GM19099 (cell line): ENCODE data around the gene APMAP.

ENCODE experiments used
- POLR2A ChIP-seq: IDR thresholded peaks from 3 replicates; pipeline ENCODE4 v1.6.1; 2011; ENCODE audit warnings: low read depth; ENCODE audit not compliant: insufficient read length; ENCODE audit errors: extremely low read depth

APMAP gene

DNA sequence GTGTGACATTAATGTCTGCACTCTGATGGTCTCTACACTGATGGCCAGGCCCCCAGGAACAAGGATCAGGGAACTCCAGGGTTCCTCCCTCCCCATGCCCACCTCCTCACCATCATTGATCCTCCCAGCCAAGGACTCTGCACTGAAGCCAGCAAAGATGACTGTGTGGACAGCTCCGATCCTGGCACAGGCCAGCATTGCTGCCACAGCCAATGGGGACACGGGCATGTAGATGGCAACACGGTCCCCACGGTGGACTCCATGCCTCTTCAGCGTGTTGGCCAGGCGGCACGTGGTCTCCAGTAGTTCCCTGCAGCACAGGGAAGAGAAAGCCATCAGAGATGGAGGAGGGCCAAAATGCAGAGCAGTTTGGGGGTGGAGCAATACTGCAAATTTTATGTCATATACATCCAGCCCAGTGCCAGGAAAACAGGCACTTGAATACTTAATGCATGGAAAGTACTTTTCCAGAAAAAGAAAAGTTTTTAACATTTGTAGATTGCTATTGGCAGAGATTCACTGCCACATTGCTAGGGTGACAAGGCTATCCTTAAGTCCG, 38.2 kb upstream of the APMAP start:
- TF ChIP-seq POLR2A, result no peak

DNA sequence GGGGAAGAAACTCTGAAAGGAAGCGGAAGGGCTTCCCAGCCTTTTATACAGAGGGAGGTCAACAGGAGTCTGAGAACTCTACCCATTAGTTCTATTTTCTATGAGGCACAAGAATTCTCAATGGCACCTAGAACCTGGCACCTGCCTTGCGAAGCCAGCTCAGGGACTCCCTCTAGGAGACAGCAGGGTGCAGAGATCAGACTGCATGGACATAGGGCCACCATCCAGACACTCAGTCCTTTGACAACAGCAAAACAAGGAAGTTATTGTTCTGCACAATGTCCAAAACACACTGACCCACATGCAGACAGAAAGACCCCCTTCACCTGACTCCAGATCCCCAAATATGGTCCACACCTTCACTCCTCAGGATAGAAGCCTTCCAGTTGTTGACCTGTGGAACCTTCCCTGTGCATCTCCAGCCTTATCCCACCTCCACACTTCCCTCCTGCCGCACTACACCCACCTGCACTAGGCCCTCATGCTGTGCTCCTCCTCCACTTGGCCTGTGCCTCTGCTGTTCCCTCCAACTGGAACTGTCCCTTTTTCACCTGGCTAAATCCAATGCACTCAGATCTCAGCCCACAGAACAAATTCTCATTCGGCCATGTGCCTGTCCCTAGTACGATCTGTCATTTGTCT, 37.6 kb upstream of the APMAP start:
- no peak for TF ChIP-seq POLR2A

DNA sequence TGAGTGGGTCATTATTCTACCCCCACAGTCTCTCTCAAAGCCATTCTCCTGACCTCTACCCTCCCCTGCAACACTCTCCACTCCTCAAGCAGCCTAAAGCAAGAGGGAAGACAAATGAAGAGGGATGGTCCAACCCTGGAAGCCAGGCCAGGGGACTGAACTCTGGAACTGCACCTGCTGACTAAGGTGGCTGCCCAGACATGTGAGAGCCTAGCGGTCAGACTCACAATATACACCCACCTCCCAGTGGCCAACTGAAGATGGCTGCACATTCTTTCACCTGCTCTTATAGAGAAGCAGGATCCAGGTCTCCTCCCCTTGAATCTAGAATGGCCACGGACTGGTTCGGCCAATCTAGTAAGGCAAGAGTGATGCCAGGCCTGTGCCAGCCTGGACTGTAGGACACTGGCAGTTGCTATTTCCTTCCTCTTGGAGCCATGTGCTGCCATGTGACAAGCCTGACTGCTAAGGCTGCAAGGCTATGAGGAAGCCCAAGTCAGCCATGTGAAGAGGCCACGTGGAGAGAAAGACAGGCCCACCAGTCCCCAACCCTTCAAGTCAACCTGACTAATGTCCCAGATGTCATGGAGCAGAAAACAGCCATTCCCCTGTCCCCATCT, 33.5 kb upstream of the APMAP start:
- no peak for TF ChIP-seq POLR2A

DNA sequence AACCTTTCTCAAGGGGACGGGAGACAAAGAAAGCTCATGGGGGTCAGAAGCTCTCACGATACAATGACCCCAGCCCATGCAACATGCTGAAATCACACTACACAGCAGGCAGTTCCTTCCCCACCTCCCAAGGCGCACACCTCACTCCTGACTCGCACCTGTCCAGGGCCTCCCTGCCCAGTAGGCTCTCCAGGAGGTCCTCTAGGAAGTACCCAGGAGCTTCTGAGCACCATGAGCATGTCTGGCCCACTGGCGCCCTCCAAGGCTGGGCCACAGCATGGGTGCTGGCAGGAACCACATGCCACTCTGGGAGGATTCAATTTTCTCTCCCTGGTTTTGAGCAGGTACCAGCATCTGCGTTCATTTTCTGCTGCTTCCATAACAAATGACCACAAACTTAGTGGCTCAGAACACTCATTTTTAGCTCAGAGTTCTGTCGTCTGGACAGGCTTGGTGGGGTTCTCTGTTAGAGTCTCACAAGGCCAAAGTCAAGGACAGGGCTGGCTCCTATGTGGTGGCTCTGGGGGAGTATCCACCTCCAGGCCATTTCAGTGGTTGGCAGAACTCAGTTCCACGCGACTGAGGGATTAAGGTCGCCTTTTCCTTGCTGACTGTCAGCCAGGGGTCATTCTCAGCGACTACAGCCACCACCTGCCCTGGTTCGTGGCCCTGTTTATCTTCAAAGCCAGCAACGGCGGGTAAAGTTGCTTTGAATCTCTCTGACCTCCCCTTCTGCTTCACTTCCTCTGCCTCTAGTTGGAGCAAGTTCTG, 32.7 kb upstream of the APMAP start:
- no peak for TF ChIP-seq POLR2A

DNA sequence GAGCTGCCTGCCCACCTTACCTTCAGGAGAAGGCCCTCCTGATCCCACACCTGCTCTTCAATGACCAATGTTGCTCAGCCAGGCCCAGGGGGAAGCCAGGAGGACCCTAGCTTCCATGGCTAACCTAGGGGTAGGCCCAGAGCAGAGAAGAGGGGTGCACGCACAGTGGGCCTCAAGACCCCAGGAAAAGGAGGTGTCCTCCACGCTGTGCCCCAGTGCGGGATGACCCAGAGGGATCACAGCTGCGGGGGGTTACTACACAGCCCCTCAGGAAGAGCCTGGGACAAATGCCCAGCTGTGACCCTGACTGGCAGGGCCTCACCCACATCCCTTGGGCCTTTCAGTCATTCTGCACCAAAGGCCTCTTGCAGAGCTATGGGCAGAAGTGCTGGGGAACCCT, 31.6 kb upstream of the APMAP start:
- TF ChIP-seq POLR2A, result no peak

DNA sequence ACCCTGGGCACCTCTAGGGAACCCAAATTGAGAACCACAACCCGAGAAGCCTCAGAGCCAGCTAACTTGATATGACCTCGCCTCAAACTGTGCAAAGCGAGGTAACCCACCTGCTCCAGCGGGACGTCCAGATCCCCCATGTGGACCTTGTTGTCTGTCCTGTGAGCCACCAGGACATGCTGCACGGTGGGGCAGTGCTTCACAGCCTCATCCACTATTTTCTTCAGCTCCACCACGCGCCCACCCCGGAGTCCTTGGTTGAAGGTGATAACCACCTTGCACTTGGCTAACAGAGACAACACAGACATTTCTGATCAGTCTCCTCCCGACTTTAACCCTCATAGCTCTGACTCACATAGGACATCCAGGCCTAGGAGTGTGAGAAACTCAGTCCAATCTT, 30.8 kb upstream of the APMAP start:
- TF ChIP-seq POLR2A, result no peak

DNA sequence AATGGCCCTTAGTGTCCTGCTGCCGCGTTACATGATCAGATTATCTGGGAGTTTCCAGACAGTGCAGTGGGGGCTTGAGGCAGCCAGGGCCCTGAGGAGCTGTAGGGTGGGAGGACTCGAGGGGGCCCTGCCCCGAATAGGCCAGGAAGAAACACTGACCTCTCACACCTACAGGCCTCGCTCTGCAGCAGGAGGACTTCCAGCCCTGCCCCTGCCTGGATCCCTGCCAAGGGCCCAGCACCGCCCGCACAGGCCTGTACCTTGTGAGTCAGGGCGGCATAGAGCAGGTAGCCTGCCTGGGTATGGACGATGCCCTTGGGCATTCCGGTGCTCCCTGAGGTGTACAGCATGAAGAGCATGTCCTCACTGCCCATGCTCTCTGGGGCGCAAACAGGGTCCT, 30.1 kb upstream of the APMAP start:
- TF ChIP-seq POLR2A, result no peak

DNA sequence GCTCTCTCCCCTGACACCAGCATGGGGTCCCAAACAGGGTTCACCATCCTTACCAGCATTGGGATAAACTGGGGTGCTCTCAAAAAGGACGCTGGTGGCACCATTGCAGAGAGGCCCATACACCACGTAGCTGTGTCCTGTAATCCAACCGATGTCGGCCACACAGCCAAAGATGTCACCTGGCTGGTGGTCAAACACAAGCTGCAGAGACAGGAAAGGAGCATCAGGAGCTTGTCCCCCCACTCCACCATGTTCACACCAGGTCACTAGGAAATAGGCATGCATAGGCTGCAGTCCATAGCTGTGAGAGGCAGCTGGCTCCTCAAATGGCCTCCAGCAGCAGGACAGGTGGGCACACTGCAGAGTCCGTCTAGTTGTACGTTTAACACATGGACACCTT, 28.8 kb upstream of the APMAP start:
- TF ChIP-seq POLR2A, result no peak

DNA sequence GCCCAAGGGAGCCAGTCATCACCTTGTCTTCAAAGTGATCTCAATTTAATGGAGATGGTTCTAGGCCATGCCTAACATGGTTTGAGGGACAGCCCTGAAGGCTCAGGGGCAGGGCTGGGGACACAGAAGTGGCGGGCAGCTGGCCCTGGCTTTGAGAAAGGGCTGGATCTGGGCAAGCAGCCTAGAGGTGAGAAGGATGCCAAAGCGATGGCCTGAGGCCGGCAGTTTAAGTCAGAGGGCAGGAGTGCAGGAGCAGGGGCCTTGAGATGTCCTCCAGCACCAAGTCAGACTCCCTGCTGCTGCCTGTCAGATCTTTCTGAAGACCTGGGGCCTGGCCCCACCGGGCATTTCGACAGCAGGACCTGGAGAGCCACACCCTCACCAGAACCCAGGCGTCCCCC, 28.4 kb upstream of the APMAP start:
- TF ChIP-seq POLR2A, result no peak

DNA sequence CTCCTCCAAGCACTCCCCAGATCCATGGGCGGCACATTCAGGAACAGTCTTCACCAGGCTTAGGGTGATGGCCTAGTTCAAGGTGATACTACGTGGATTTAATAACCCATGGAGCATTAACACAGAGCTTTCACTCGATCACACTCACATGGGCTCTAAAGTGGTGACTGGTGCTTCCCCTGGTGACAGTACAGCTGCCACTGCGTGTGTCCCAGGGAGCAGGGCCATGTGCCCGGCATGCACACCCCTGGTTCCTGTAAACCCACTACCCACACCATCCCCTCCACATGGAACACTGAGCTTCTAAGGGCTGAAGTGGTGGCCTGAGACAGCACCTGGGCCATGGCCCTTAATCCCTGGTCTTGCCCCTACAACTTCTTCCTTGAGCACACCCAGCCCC, 27.8 kb upstream of the APMAP start:
- TF ChIP-seq POLR2A, result no peak

DNA sequence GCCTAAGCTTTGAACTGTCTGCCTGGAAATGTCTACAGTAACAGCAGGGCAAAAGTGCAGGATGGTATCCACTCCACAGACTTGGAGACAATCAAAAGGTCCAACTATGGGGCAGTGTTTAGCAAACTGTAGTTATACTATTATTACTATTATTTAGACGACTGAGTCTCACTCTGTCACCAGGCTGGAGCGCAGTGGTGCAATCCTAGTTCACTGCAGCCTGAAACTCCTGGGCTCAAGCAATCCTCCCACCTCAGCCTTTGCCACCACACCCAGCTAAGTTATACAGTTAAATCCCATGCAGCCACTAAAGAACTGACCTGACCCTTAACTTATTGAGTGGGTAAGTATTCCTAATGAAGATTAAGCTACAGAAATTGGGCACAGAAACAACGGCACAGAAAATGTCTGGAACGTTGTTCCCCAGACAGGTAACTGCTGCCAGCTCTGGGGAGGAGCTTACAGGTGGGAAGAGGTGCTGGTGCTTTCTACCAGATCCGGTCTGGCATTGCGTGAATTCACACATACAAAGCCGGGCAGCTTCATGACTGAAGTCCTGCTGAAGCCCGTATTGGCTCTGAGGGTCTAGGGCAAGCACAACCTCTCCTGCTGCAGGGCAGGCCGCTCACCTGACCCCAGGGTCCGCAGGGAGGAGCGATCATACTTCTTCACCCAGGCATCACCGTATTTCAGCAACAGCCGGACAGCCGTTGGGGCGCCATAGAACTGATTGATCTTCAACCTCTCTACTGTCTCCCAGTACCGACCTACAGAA, 27.0 kb upstream of the APMAP start:
- TF ChIP-seq POLR2A, result no peak

DNA sequence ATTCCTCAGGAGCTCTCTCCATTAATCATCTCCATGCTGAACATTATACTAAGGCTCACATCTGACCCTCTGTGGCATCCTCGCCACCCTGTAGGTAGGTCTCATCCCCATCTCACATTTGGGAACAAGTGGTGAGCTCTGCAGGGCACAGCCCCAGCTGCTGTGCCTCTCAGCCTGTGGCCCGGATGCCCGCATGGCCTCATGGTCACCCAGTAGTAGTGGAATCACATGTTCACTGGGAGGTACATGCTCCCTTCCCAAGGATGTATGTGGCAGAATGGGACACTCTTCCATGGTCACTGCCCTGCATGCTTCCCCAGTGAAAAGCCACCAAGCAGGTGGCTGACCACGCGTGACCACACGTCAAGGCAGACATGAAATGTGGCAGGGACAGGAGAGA, 26.3 kb upstream of the APMAP start:
- no peak for TF ChIP-seq POLR2A

DNA sequence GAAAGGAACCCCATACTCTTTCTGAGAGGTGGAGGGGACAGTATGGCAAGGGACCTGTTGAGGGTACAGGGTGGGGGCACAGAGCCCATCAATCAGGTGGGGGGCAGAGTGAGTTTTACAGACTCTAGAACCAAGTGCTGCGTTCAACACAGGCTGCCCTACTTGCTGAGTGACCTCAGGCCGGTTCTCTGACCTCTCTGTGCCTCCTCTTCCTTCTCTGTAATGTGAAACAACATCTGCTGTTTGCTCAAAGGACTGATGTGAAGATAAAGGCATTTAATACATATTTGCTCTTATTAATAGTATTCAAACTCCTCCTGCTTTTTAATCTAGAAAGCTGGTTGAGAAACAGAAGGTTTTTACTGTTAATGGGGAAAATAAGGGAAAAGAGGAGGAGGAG, 25.9 kb upstream of the APMAP start:
- no peak for TF ChIP-seq POLR2A

DNA sequence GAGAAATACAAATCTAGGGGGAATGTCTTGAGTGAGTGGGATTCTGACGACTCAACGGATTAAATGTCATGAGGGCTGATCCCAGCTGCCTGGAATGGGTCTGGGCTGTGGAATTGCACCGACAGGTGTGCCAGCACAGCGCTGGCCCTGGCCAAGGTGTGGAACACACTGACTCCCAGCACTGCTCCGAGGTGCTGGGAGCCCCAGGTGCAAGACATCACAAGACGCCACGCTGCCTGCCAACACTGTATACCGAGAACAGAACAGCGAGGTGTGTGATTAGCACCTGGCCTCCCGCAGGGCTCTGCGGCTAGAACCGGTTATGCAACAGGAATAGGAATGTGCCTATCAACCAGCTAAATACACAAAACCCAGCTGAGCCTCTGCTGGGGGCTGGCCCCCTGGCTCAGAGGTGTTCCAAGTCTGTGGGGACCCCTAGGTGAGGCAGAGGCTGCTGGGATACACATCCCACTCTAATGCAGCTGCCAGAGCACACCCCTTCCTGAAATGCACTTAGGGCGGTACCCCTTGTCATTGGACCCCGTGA, 24.8 kb upstream of the APMAP start:
- TF ChIP-seq POLR2A, result no peak

DNA sequence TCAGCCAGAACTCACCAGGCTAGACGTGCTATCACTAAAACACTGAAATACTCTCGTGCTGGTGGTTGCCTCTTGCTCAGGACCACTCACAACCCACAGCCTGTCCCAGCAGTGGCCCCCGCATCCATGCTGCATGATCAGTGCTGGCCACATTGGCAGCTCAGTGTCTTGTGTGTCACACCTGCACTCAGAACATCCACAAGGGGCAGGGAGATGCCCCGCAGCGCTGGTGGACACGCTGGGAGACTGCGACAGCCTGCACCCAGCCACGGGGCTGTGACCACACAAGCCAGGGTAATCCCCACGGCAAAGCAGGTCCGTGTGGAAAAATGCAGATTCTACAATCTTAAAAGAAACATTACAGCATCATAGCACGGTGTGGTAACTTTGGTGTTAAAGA, 23.9 kb upstream of the APMAP start:
- TF ChIP-seq POLR2A, result no peak

DNA sequence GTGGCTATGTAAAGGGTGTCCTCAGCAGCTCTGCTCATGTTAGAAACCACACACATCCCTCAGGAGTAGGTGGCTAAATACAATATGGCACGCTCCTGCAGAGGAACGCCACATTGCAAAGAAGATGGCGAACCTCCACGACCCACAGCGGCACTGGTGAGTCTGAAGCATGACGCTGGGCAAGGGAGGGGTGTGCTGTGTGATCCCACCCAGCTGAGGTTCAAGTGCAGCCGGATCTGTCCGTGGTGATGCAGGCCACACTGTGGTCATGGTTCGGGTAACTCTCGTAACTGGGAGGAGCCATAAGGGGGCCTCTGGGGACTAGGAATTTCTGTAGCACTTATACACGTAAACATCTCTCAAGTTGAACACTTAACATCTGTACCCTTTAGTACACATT, 23.4 kb upstream of the APMAP start:
- no peak for TF ChIP-seq POLR2A

DNA sequence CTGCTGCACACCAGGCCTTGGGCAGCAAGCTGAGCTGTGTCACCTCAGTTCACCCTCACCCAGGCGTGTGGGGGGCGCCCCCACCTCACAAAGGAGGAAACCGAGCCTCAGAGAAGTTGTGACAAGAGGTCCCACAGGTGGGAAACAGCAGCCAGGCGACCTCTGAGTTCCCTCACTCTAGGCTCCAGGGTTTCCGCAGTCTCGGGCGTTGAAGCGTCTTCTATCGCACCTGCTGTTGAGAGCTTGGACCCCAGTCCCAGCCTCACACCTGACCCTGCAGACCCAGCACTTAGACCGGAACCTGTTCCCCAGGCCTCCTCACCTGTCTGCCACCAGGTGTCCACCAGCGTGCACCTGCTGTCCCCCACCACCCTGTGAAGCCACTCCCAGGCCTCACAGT, 22.3 kb upstream of the APMAP start:
- TF ChIP-seq POLR2A, result no peak
